Large intestine (tissue), 3 donors: ENCODE measurements around the gene TRAF4. TPM values are rescaled to one million over a fixed set of nuclear protein-coding genes. Genes with fewer than 3 reads are reported as not detected.
A peak's percentile ranks its signal among the peaks of the same experiment; 100 is the strongest.
"Not testable (repeated sequence)": the region's sequence is repeated elsewhere in the genome, so short reads cannot be mapped to it uniquely, and the experiment has no call there.

Experiments used
- DNase-seq, 2 donors: peaks; one replicate each; pipeline versions ENCODE4 v3.0.0 to v3.0.0-alpha.2; 2013
- H3K27ac ChIP-seq: one replicate; pipeline ENCODE4 v1.5.1; 2013; ENCODE audit warnings: low read length
- H3K27me3 ChIP-seq: 2 replicates; pipeline ENCODE4 v1.6.1; 2013; ENCODE audit warnings: low read length; ENCODE audit not compliant: control insufficient read depth, insufficient read depth
- H3K36me3 ChIP-seq: 2 replicates; pipeline ENCODE4 v1.6.1; 2013; ENCODE audit warnings: low read length; ENCODE audit not compliant: control insufficient read depth, insufficient read depth
- H3K4me1 ChIP-seq: one replicate; pipeline ENCODE4 v1.6.1; 2013; ENCODE audit warnings: low read length; ENCODE audit not compliant: control insufficient read depth, insufficient read depth
- H3K4me3 ChIP-seq: one replicate; pipeline ENCODE4 v1.5.1; 2013; ENCODE audit warnings: low read length
- H3K9me3 ChIP-seq: one replicate; pipeline ENCODE4 v1.6.1; 2013; ENCODE audit warnings: mild to moderate bottlenecking, low read depth, low read length, moderate library complexity; ENCODE audit not compliant: control insufficient read depth
- WGBS: methylation state at CpG from one replicate; pipeline ENCODE4 v1.1.5; 2013; ENCODE audit warnings: low lambda C conversion rate; ENCODE audit not compliant: insufficient coverage; 5-methylcytosine and 5-hydroxymethylcytosine counted together
- polyA plus RNA-seq: library from polyadenylated mRNA; unstranded; fragments of 120-200 nt; gene quantifications from one replicate; pipeline ENCODE4 v1.2.1, GENCODE V29; 2013

Gene TRAF4
- polyA plus RNA-seq, 1 donor = 91.8 TPM

DNA sequence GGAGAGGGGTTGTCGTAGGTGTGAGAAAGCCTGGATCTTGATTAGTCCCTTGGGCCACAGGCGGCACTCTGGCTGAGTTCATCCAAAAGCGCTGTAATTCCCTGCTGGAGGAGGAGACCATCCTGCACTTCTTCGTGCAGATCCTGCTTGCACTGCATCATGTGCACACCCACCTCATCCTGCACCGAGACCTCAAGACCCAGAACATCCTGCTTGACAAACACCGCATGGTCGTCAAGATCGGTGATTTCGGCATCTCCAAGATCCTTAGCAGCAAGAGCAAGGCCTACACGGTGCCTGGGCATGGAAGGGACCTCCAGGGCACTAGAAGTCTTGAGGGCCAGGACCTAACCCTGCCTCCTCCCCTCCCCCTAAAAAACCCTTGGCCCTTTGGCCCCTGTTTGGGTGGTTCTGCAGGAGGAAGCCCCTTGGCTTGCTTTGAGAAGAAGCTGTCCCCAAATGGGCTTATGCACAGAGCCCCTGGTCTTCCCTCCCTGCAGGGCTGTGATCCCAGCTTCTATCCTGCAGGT, 9.0 kb upstream of the TRAF4 start:
- WGBS = 90% methylated on average over 2 of the region's 10 CpGs
- no peak for DNase-seq

GRCh38 chr17:28735242-28735722, 8.5 kb upstream of the TRAF4 start:
- H3K4me1 ChIP-seq = peaks cover 4% of the 10 kb centered on the region
- no CpG with 5 or more reads among the region's 5 CpGs for WGBS
- DNase-seq = no peak
- no peaks in the 10 kb centered on the region for H3K9me3 ChIP-seq
- peaks cover 3% of the 10 kb centered on the region for H3K36me3 ChIP-seq
- H3K27me3 ChIP-seq = no peaks in the 10 kb centered on the region
- H3K4me3 ChIP-seq = no peak overlapping the region
- H3K27ac ChIP-seq = no peak overlapping the region

More for the DNA sequence above, 9.0 kb upstream of the TRAF4 start:
- Histone ChIP-seq H3K36me3 (peaks cover 3% of the 10 kb centered on the region), H3K27ac (no peak overlapping the region), H3K9me3 (no peaks in the 10 kb centered on the region), H3K4me1 (peaks cover 4% of the 10 kb centered on the region), H3K27me3 (no peaks in the 10 kb centered on the region), H3K4me3 (no peak overlapping the region)

DNA sequence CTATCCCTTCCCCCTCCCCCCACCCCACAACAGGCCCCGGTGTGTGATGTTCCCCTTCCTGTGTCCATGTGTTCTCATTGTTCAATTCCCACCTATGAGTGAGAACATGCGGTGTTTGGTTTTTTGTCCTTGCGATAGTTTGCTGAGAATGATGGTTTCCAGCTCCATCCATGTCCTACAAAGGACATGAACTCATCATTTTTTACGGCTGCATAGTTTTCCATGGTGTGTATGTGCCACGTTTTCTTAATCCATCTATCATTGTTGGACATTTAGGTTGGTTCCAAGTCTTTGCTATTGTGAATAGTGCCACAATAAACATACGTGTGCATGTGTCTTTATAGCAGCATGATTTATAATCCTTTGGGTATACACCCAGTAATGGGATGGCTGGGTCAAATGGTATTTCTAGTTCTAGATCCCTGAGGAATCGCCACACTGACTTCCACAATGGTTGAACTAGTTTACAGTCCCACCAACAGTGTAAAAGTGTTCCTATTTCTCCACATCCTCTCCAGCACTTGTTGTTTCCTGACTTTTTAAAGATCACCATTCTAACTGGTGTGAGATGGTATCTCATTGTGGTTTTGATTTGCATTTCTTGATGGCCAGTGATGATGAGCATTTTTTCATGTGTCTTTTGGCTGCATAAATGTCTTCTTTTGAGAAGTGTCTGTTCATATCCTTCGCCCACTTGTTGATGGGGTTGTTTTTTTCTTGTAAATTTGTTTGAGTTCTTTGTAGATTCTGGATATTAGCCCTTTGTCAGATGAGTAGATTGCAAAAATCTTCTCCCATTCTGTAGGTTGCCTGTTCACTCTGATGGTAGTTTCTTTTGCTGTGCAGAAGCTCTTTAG, 7.7 kb upstream of the TRAF4 start:
- not testable (repeated sequence) for H3K9me3 ChIP-seq, H3K4me3 ChIP-seq, H3K27ac ChIP-seq, H3K27me3 ChIP-seq, H3K4me1 ChIP-seq, DNase-seq, H3K36me3 ChIP-seq
- no CpG with 5 or more reads among the region's 8 CpGs for WGBS

DNA sequence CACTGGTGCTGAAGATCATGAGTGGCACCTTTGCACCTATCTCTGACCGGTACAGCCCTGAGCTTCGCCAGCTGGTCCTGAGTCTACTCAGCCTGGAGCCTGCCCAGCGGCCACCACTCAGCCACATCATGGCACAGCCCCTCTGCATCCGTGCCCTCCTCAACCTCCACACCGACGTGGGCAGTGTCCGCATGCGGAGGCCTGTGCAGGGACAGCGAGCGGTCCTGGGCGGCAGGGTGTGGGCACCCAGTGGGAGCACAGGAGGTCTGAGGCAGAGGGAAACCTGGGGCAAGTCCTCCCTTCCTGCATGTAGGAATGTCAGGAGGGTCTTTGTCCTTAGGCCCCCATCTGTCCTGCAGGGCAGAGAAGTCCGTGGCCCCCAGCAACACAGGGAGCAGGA, 6.5 kb upstream of the TRAF4 start:
- Histone ChIP-seq H3K4me1 (peaks cover 9% of the 10 kb centered on the region), H3K36me3 (peaks cover 3% of the 10 kb centered on the region), H3K4me3 (no peak overlapping the region), H3K27me3 (no peaks in the 10 kb centered on the region), H3K9me3 (no peaks in the 10 kb centered on the region), H3K27ac (no peak overlapping the region)
- WGBS = no CpG with 5 or more reads among the region's 12 CpGs
- DNase-seq = no peak

DNA sequence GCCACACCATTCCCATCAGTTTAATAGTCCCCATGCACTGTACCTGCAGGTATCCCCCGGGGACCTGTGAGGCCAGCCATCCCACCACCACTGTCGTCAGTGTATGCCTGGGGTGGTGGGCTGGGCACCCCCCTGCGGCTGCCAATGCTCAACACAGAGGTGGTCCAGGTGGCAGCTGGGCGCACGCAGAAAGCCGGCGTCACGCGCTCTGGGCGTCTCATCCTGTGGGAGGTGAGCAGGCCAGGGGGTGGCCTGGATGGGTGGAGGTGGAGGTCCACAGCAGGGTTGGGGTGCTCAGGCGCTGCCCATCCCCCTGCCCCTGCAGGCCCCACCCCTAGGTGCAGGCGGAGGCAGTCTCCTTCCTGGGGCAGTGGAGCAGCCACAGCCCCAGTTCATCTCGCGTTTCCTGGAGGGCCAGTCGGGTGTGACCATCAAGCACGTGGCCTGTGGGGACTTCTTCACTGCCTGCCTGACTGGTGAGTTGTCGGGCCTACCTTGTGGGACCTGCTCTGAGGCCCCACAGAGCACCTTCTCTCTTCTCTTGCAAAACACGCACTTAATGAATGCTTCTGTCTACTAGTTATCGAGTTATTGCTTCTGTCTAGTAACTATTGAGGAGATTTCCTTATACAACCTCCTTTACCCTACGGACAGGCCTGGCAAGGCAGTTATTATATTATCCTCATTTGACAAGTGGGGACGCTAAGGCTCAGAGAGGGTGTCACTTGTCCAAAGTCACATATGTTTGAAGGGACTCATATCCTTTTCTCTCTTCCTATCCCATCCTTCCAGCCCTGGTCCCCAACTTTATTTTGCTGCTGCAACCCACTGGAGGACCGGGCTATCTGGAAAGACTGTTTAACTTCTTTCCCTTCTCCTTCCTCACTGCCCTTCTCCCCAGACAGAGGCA, 5.8 kb upstream of the TRAF4 start:
- peak in 1 of 2 donors; percentile 38 for DNase-seq
- H3K9me3 ChIP-seq = no peaks in the 10 kb centered on the region
- no peak overlapping the region for H3K4me3 ChIP-seq
- H3K27ac ChIP-seq = peak overlapping the region; percentile 10
- H3K27me3 ChIP-seq = no peaks in the 10 kb centered on the region
- WGBS = 83% methylated on average over 2 of the region's 22 CpGs
- peaks cover 3% of the 10 kb centered on the region for H3K36me3 ChIP-seq
- peaks cover 15% of the 10 kb centered on the region for H3K4me1 ChIP-seq

DNA sequence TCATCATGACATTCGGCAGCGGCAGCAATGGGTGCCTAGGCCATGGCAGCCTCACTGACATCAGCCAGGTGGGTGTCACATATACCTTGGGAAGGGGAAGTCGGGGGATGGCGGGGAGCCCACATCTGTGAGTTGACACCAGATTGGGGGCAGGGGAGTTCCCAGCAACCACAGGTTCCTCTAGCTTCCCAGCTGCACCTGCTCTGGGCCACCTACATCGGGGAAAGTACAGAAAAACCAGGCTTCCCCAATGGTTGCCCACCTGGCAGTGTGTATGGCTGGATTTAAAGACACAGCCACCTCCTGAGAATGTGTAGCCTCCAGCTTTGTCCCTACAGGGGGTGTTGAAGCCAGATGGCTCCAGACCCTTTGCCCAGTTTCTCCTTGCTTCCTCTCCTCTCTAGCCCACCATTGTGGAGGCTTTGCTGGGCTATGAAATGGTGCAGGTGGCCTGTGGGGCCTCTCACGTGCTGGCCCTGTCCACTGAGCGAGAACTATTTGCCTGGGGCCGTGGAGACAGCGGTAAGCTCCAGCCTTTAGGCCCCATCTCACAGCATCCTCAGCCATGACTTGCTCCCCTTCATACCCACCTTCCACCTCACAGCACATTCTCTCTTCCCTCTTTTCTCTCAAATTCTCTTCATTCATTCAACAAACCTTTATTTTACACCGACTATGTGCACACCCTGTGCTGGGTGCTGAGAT, 5.0 kb upstream of the TRAF4 start:
- H3K4me1 ChIP-seq = peaks cover 17% of the 10 kb centered on the region
- H3K36me3 ChIP-seq = peaks cover 3% of the 10 kb centered on the region
- peak overlapping the region; percentile 10 for H3K27ac ChIP-seq
- no CpG with 5 or more reads among the region's 10 CpGs for WGBS
- no peak overlapping the region for H3K4me3 ChIP-seq
- H3K27me3 ChIP-seq = no peaks in the 10 kb centered on the region
- no peak for DNase-seq
- no peaks in the 10 kb centered on the region for H3K9me3 ChIP-seq

- Histone ChIP-seq H3K4me3 (no peak overlapping the region), H3K27me3 (no peaks in the 10 kb centered on the region), H3K9me3 (no peaks in the 10 kb centered on the region), H3K27ac (no peak overlapping the region), H3K36me3 (no peaks in the 10 kb centered on the region), H3K4me1 (peaks cover 19% of the 10 kb centered on the region)
- WGBS = no CpG with 5 or more reads among the region's 10 CpGs
- no peak for DNase-seq
Measured at GRCh38 chr17:28740406-28741357, 3.1 kb upstream of the TRAF4 start.

DNA sequence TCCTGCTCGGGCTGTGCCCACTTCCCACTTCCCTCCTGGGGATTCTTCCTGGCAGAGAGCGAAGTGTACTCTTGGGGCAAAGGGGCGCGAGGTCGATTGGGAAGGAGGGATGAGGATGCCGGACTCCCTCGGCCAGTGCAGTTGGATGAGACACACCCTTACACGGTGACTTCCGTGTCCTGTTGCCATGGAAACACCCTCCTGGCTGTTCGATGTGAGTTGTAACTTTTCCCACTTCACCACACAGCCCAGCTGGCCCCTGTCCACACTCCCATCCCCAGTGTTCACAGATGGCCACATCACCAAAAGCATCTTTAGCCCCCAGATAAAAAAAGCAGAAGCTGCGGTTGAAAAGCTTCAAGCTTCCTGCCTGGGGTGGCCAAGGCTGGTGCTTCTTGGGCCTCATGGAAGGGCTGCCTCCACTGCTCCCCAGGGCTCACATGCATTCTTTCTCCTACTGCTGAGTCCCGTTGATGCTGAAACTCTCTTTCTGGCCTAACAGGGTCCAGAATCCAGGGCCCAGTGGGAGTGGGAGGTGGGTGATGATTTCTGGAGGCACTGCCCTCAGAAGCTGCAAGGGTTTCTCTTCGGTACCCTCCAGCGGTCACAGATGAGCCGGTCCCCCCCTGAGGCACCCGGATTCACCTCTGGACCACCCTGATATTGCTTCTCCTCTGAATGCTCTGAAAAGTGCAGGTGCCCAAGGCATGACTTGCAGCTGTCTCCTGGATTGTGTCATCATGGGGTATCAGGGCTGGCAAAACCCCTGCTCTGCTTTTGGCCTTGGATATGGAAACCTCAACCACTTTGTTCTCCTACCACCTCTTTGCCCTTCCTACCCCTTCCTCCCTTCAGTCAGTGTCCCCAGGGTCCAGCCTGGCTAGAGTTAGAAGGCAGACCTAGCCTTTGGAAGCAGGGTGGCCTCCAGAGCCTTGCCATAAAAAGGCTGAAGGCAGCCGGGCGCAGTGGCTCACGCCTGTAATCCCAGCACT, 2.2 kb upstream of the TRAF4 start:
- DNase-seq = no peak
- Histone ChIP-seq H3K27ac (no peak overlapping the region), H3K27me3 (no peaks in the 10 kb centered on the region)

More for the DNA sequence above, 2.2 kb upstream of the TRAF4 start:
- H3K4me3 ChIP-seq = no peak overlapping the region
- H3K4me1 ChIP-seq = peaks cover 29% of the 10 kb centered on the region
- no peaks in the 10 kb centered on the region for H3K9me3 ChIP-seq
- WGBS = no CpG with 5 or more reads among the region's 19 CpGs
- peaks cover 6% of the 10 kb centered on the region for H3K36me3 ChIP-seq
